T-cell (primary cell): ENCODE measurements around the gene MYMX. TPM values are rescaled to one million over a fixed set of nuclear protein-coding genes. Genes with fewer than 3 reads are reported as not detected.
"Not testable (repeated sequence)": the region's sequence is repeated elsewhere in the genome, so short reads cannot be mapped to it uniquely, and the experiment has no call there.

ENCODE experiments used
- ATAC-seq, 4 experiments: fragments of 200-7000 bp in 3 of 4; fragments of 150-1000 bp in 1 of 4; cut with Tn5 transposase; replicated peaks in 1 of 4; 1 replicate in 3 of 4; 2 replicates in 1 of 4; pipeline ENCODE4 v1.10.0; 2021; ENCODE audit warnings: moderate library complexity in 3 of 4, mild to moderate bottlenecking in 2 of 4, moderate number of reproducible peaks in 1 of 4
- CTCF ChIA-PET, 2 donors: fragments of 300-600 bp; sonication (Branson Sonifier 250); formaldehyde crosslinking; loops; one replicate each; lab custom pipeline; 2022; ENCODE audit warnings: antibody characterized with exemption in 2 of 2; lab: Charles Lee
- POLR2A ChIA-PET, 2 donors: fragments of 300-600 bp; sonication (Branson Sonifier 250); formaldehyde crosslinking; loops; one replicate each; lab custom pipeline; 2022; ENCODE audit warnings: antibody characterized with exemption in 2 of 2; lab: Charles Lee
- DNase-seq, 35 experiments: peaks; one replicate each; pipeline versions ENCODE4 v3.0.0 to v3.0.0-alpha.2; 2013 to 2023
- H3K27ac ChIP-seq: one replicate; pipeline ENCODE4 v1.5.1; 2013; ENCODE audit warnings: low read length
- H3K27me3 ChIP-seq, 2 experiments: replicated peaks in 1 of 2; 1 replicate in 1 of 2; 2 replicates in 1 of 2; pipeline versions ENCODE4 v1.6.1 to v1.7.0; 2013; ENCODE audit warnings: low read length in 1 of 2, mixed read lengths in 1 of 2; ENCODE audit not compliant: control insufficient read depth in 2 of 2, insufficient read depth in 2 of 2; ENCODE audit errors: extremely low read depth in 1 of 2
- H3K36me3 ChIP-seq, 2 donors: 1 replicate in 1 of 2; 2 replicates in 1 of 2; pipeline versions ENCODE4 v1.6.1 to v1.7.0; 2013; ENCODE audit warnings: low read length in 1 of 2; ENCODE audit not compliant: control insufficient read depth in 2 of 2, insufficient read depth in 1 of 2; ENCODE audit errors: extremely low read depth in 1 of 2
- H3K4me1 ChIP-seq, 2 experiments: 1 replicate in 1 of 2; 2 replicates in 1 of 2; pipeline versions ENCODE4 v1.6.1 to v1.7.0; 2013; ENCODE audit warnings: low read length in 2 of 2, mixed read lengths in 1 of 2; ENCODE audit not compliant: insufficient read depth in 2 of 2, control insufficient read depth in 1 of 2; ENCODE audit errors: extremely low read depth in 1 of 2
- H3K4me3 ChIP-seq, 2 donors: 1 replicate in 1 of 2; 2 replicates in 1 of 2; pipeline versions ENCODE4 v1.5.1 to v1.7.0; 2013; ENCODE audit warnings: mild to moderate bottlenecking in 2 of 2, low read length in 1 of 2, moderate library complexity in 1 of 2; ENCODE audit not compliant: control insufficient read depth in 1 of 2; ENCODE audit errors: extremely low read depth in 1 of 2
- H3K9me3 ChIP-seq: 2 replicates; pipeline ENCODE4 v1.7.0; 2013
- H3K27ac Mint-ChIP-seq, 2 donors: one replicate each; pipeline ENCODE4 v1.8.0; 2020 to 2021; ENCODE audit warnings: mild to moderate bottlenecking in 2 of 2, mixed read lengths in 2 of 2
- H3K27me3 Mint-ChIP-seq, 2 donors: one replicate each; pipeline ENCODE4 v1.8.0; 2021 to 2022; ENCODE audit warnings: mixed read lengths in 2 of 2
- H3K36me3 Mint-ChIP-seq: one replicate; pipeline ENCODE4 v1.8.0; 2021; ENCODE audit warnings: mixed read lengths
- H3K4me1 Mint-ChIP-seq, 3 donors: one replicate each; pipeline ENCODE4 v1.8.0; 2020 to 2022; ENCODE audit warnings: mixed read lengths in 3 of 3, mild to moderate bottlenecking in 1 of 3
- H3K4me3 Mint-ChIP-seq, 3 donors: one replicate each; pipeline ENCODE4 v1.8.0; 2020 to 2022; ENCODE audit warnings: mild to moderate bottlenecking in 3 of 3, mixed read lengths in 3 of 3, moderate library complexity in 3 of 3
- H3K9me3 Mint-ChIP-seq, 3 donors: one replicate each; pipeline ENCODE4 v1.8.0; 2020 to 2022; ENCODE audit warnings: mixed read lengths in 3 of 3
- WGBS: methylation state at CpG from one replicate; pipeline ENCODE4 v1.1.5; 2013; ENCODE audit warnings: missing lambda C conversion rate; ENCODE audit not compliant: insufficient coverage; 5-methylcytosine and 5-hydroxymethylcytosine counted together
- total RNA-seq, 35 experiments: library from RNA in 6 of 35; stranded (reverse) in 6 of 35; fragments of 120-200 nt in 1 of 35; gene quantifications; one replicate each; pipeline versions ENCODE4 v1.2.1 to v1.2.4 and lab custom pipeline; 2013 to 2026

MYMX gene
- total RNA-seq, 5 donors from 2014 or later (not counting 1 experiment from before 2014, with no cell fraction given): not detected

GRCh38 chr6:44231426-44231825, 14.7 kb downstream of the MYMX start:
- POLR2A ChIA-PET: not testable (repeated sequence)

GRCh38 chr6:44232676-44233566, 16.2 kb downstream of the MYMX start:
- Histone ChIP-seq H3K9me3 (no peaks in the 10 kb centered on the region), H3K27me3 (no peaks in the 10 kb centered on the region), H3K27ac (no peak overlapping the region), H3K4me3 (no peak overlapping the region), H3K4me1 (peaks cover 0 to 8% of the 10 kb centered on the region in 2 experiments), H3K36me3 (no peaks in the 10 kb centered on the region)
- ChIA-PET CTCF (interaction anchor here in 1 of 2 donors (0.9 kb wide), 1 partner anchor 36 kb away, joined by 3 read pairs; no protein-coding TSS in a partner anchor), POLR2A (no interaction called here)
- H3K36me3 Mint-ChIP-seq: no peaks in the 10 kb centered on the region
- H3K27ac Mint-ChIP-seq: peak overlapping the region in 1 of 2 donors; percentile 3
- no peak overlapping the region for H3K4me3 Mint-ChIP-seq
- no peak for DNase-seq
- no peak for ATAC-seq
- 96% methylated on average over 10 of the region's 16 CpGs for WGBS
- H3K4me1 Mint-ChIP-seq: peaks cover 0 to 7% (median 6%) of the 10 kb centered on the region in 3 donors
- H3K27me3 Mint-ChIP-seq: no peaks in the 10 kb centered on the region
- no peaks in the 10 kb centered on the region for H3K9me3 Mint-ChIP-seq

More at GRCh38 chr6:44231426-44231825, 14.7 kb downstream of the MYMX start:
- WGBS: 91% methylated on average over 4 of the region's 9 CpGs
- H3K9me3 ChIP-seq, H3K4me1 ChIP-seq, H3K36me3 Mint-ChIP-seq, ATAC-seq, CTCF ChIA-PET, H3K4me3 Mint-ChIP-seq, H3K27me3 ChIP-seq, H3K9me3 Mint-ChIP-seq, H3K27ac Mint-ChIP-seq, H3K27me3 Mint-ChIP-seq, H3K4me1 Mint-ChIP-seq, H3K4me3 ChIP-seq, H3K27ac ChIP-seq, H3K36me3 ChIP-seq, DNase-seq: not testable (repeated sequence)

DNA sequence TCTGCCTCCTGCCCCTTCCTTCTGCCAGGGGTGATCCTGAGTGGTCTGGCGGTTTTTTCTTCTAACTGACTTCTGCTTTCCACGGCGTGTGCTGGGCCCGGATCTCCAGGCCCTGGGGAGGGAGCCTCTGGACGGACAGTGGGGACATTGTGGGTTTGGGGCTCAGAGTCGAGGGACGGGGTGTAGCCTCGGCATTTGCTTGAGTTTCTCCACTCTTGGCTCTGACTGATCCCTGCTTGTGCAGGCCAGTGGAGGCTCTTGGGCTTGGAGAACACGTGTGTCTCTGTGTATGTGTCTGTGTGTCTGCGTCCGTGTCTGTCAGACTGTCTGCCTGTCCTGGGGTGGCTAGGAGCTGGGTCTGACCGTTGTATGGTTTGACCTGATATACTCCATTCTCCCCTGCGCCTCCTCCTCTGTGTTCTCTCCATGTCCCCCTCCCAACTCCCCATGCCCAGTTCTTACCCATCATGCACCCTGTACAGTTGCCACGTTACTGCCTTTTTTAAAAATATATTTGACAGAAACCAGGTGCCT, 16.9 kb downstream of the MYMX start:
- Mint-ChIP-seq H3K27me3 (no peaks in the 10 kb centered on the region), H3K4me3 (no peak overlapping the region), H3K4me1 (peaks cover 7 to 10% (median 8%) of the 10 kb centered on the region in 3 donors), H3K27ac (no peak overlapping the region), H3K9me3 (no peaks in the 10 kb centered on the region), H3K36me3 (no peaks in the 10 kb centered on the region)
- Histone ChIP-seq H3K36me3 (no peaks in the 10 kb centered on the region), H3K27ac (no peak overlapping the region), H3K4me1 (peaks cover 0 to 11% of the 10 kb centered on the region in 2 experiments), H3K27me3 (no peaks in the 10 kb centered on the region), H3K9me3 (no peaks in the 10 kb centered on the region), H3K4me3 (no peak overlapping the region)
- no peak for ATAC-seq
- WGBS: 92% methylated on average over 12 of the region's 14 CpGs
- CTCF ChIA-PET: interaction anchor here (0.7 to 1.4 kb wide), 3 partner anchors 10 to 61 kb away, joined by 3 to 4 read pairs (median 3); partner anchors contain the start of gene SLC29A1 (in 1 of the 2)
- POLR2A ChIA-PET: no interaction called here
- DNase-seq: no peak

DNA sequence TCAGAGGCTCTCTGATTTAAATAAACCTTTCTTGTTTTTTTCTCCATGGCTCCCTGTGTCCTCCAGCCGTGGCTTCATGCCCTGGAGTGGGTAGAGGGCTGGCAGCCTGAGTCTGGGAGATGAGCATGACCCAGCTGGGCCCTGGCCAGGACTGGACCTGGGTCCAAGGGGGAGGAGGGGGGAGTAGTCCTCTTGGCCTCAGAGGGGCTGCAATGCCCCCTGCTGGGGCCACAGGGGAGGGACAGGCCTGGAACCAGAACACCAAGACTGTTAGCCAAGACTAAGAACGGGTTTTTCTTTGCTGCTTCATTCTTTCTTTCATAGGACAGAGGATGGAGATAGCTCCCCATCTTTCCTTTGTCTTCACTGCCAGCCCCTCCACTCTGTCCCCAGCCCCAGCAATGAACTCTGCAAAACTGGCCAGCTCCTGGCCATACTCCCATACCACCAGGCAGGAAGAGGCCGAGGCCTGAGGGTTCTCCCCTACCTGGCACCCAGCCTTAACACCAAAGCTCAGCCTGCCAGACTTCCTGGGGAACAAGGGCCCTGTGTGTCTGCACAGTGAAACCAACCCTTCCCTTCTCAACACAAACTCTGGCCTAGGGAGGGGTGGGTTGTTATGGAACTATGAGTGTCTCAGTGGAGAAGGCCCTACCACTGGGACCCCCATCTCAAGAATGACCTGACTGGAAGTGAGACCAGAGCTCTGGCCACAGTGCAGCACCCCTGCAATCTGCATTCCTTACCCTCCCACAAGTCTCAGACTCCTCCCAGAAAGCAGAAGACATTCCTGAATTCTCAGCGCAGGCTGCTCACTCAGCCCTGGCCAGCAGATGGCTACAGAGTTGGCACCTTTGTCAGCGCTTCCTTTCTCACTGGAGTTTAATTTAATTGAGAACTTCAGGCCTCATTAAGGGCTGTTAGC, 17.6 kb downstream of the MYMX start:
- Mint-ChIP-seq H3K4me1 (peaks cover 8 to 10% (median 8%) of the 10 kb centered on the region in 3 donors), H3K27me3 (no peaks in the 10 kb centered on the region), H3K36me3 (no peaks in the 10 kb centered on the region), H3K9me3 (no peaks in the 10 kb centered on the region), H3K4me3 (no peak overlapping the region), H3K27ac (no peak overlapping the region)
- Histone ChIP-seq H3K27me3 (no peaks in the 10 kb centered on the region), H3K36me3 (no peaks in the 10 kb centered on the region), H3K9me3 (no peaks in the 10 kb centered on the region), H3K4me3 (no peak overlapping the region), H3K27ac (no peak overlapping the region), H3K4me1 (peaks cover 0 to 11% of the 10 kb centered on the region in 2 experiments)
- ATAC-seq (no peak), DNase-seq (no peak)
- WGBS: 79% methylated on average over 3 of the region's 5 CpGs
- CTCF ChIA-PET: interaction anchor here (0.7 to 2.1 kb wide), 4 partner anchors 10 to 138 kb away, joined by 3 to 8 read pairs (median 6); partner anchors contain the start of gene SLC29A1 (in 2 of the 2)
- POLR2A ChIA-PET: interaction anchor here in 1 of 2 donors (0.6 to 0.8 kb wide), 2 partner anchors 12 to 525 kb away, joined by 3 to 6 read pairs; partner anchors contain the start of gene HSP90AB1

- 84% methylated on average over 3 of the region's 6 CpGs for WGBS
- H3K36me3 Mint-ChIP-seq: no peaks in the 10 kb centered on the region
- ChIA-PET CTCF (interaction anchor here (1.0 to 2.1 kb wide), 3 partner anchors 11 to 21 kb away, joined by 3 to 8 read pairs (median 4); partner anchors contain the start of gene SLC29A1 (in 2 of the 2)), POLR2A (interaction anchor here in 1 of 2 donors (0.6 to 0.8 kb wide), 3 partner anchors 8 to 526 kb away, joined by 3 to 6 read pairs (median 3); partner anchors contain the start of gene HSP90AB1)
- no peaks in the 10 kb centered on the region for H3K9me3 ChIP-seq
- DNase-seq (no peak), ATAC-seq (no peak)
- H3K9me3 Mint-ChIP-seq: no peaks in the 10 kb centered on the region
- no peak overlapping the region for H3K4me3 Mint-ChIP-seq
- H3K27ac Mint-ChIP-seq: no peak overlapping the region
- no peaks in the 10 kb centered on the region for H3K36me3 ChIP-seq
- H3K4me3 ChIP-seq: no peak overlapping the region
- peaks cover 0 to 11% of the 10 kb centered on the region in 2 experiments for H3K4me1 ChIP-seq
- no peaks in the 10 kb centered on the region for H3K27me3 ChIP-seq
- peaks cover 8 to 10% (median 8%) of the 10 kb centered on the region in 3 donors for H3K4me1 Mint-ChIP-seq
- no peak overlapping the region for H3K27ac ChIP-seq
- no peaks in the 10 kb centered on the region for H3K27me3 Mint-ChIP-seq
Measured at GRCh38 chr6:44235269-44235668, 18.5 kb downstream of the MYMX start.
